Pancreas (tissue), 10 donors: ENCODE data around the gene U2AF2. TPM values are rescaled to one million over a fixed set of nuclear protein-coding genes. Genes with fewer than 3 reads are reported as not detected.

Source experiments
- ATAC-seq, 4 donors: fragments of 200-7000 bp; cut with Tn5 transposase; one replicate each; pipeline versions ENCODE4 v1.8.0 to v1.9.1; 2020; ENCODE audit warnings: mild to moderate bottlenecking in 4 of 4, moderate library complexity in 4 of 4
- DNase-seq, 6 donors: peaks; one replicate each; pipeline ENCODE4 v3.0.0-alpha.2; 2020
- FAIRE-seq: peaks from 2 replicates; lab custom pipeline; 2012; peaks lifted over from hg19 to GRCh38; lab: Jason Lieb, UNC
- H3K27ac ChIP-seq, 4 donors: fragments of 200-600 bp; sonication (generic); 1 replicate in 3 of 4; 2 replicates in 1 of 4; pipeline versions ENCODE4 v1.5.0 to v1.8.0; 2020
- H3K27me3 ChIP-seq, 4 donors: fragments of 200-600 bp; one replicate each; pipeline ENCODE4 v1.8.0; 2021
- H3K36me3 ChIP-seq, 3 donors: fragments of 200-600 bp; sonication (generic) in 1 of 3; one replicate each; pipeline versions ENCODE4 v1.5.0 to v1.8.0; 2020 to 2021
- H3K4me1 ChIP-seq, 3 donors: fragments of 200-600 bp; one replicate each; pipeline ENCODE4 v1.8.0; 2021
- H3K4me3 ChIP-seq, 4 donors: fragments of 200-600 bp; sonication (generic) in 2 of 4; one replicate each; pipeline versions ENCODE4 v1.5.0 to v1.8.0; 2020 to 2021
- H3K9me3 ChIP-seq, 4 donors: fragments of 200-600 bp; one replicate each; pipeline ENCODE4 v1.8.0; 2021
- CTCF ChIP-seq, 4 donors: fragments of 200-600 bp; sonication (generic) in 3 of 4; IDR thresholded peaks; one replicate each; pipeline versions ENCODE4 v1.5.0 to v1.8.0; 2021; ENCODE audit warnings: antibody characterized with exemption in 4 of 4
- WGBS, 2 donors: extraction: QIAGEN DNeasy Blood & Tissue Kit; methylation state at CpG; one replicate each; pipeline ENCODE4 v1.1.7; 2013; 5-methylcytosine and 5-hydroxymethylcytosine counted together
- intact Hi-C, 3 donors: fragments of 100-400 bp; cut with DNase I; formaldehyde crosslinking; loops; one replicate each; pipeline versions ENCODE4 v1.11.1 to v1.14.2; 2022
- polyA plus RNA-seq, 2 donors: library from polyadenylated mRNA; stranded (reverse); fragments of 200-250 nt; gene quantifications; one replicate each; pipeline ENCODE4 v1.2.3, GENCODE V29; 2013
- total RNA-seq, 6 donors: library from RNA; stranded (reverse); fragmentation: NEBNext Ultra II Directional in 4 of 6; extraction: Animal tissue kit (Norgen Biotek cat#: 25700) in 4 of 6; gene quantifications; one replicate each; pipeline versions ENCODE4 v1.2.1 to v1.2.4, GENCODE V29; 2021 to 2023
- donor health status: healthy with polysubstance abuse.
- donor health status: DM: no; HTN: no; CAD: no; lungs with moderate emphysema.
- donor health status: DM: no; HTN: no; CAD: no.
- donor health status: control.
- donor health status: control.
- donor health status: Bipolar disorder and iron deficiency.
- donor health status: DM: yes; HTN: yes; CAD: no.
- donor health status: DM: no; HTN: no; CAD: no.
- donor health status: DM: no; HTN: no; CAD: no.
- donor health status: DM: yes; HTN: yes; CAD: no.

The U2AF2 gene
- total and polyA plus RNA-seq, 8 donors, result 38.4 to 113 (median 62.4) TPM

DNA sequence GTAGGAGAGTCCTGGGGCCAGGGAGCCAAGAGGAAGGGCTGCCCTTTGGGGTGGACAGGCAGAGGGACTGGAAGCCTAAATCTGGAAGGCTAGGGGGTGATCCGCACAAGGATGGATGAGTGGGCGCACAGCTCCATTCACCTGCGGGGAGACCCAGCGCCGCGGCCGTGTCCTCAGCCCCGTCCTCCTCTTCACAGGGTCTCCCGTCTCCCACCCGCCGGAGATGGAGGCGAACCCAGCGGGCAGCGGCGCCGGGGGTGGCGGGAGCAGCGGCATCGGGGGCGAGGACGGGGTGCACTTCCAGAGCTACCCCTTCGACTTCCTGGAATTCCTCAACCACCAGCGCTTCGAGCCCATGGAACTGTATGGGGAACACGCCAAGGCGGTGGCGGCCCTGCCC is 41.4 kb upstream of the U2AF2 start:
- intact Hi-C loops, result no loop called here
- FAIRE-seq, result no peak
- Histone ChIP-seq H3K4me1 (no peaks in the 10 kb centered on the region), H3K36me3 (peaks cover 0 to 23% (median 0%) of the 10 kb centered on the region in 3 donors), H3K4me3 (no peak overlapping the region), H3K27me3 (no peaks in the 10 kb centered on the region), H3K9me3 (no peaks in the 10 kb centered on the region), H3K27ac (no peak overlapping the region)
- no peak for TF ChIP-seq CTCF (IDR thresholded peaks at IDR 0.05)
- DNase-seq, result peak in 1 of 6 donors; percentile 29
- no peak for ATAC-seq
- 92 to 93% methylated on average over 20 to 27 of the region's 27 CpGs for WGBS, 2 donors

- Histone ChIP-seq H3K27ac (no peak overlapping the region), H3K4me3 (no peak overlapping the region), H3K9me3 (no peaks in the 10 kb centered on the region), H3K27me3 (no peaks in the 10 kb centered on the region), H3K4me1 (no peaks in the 10 kb centered on the region), H3K36me3 (peaks cover 0 to 23% (median 0%) of the 10 kb centered on the region in 3 donors)
- intact Hi-C loops, result no loop called here
- no peak for ATAC-seq
- no peak for TF ChIP-seq CTCF (IDR thresholded peaks at IDR 0.05)
- no peak for FAIRE-seq
- 94% methylated on average over 69 to 75 of the region's 75 CpGs for WGBS, 2 donors
- DNase-seq, result peak in 2 of 6 donors; percentile 34 to 70
Observed at GRCh38 chr19:55613930-55614710, 40.7 kb upstream of the U2AF2 start.

GRCh38 chr19:55614711-55615542 is 39.9 kb upstream of the U2AF2 start:
- Histone ChIP-seq H3K27me3 (no peaks in the 10 kb centered on the region), H3K9me3 (no peaks in the 10 kb centered on the region), H3K27ac (no peak overlapping the region), H3K4me1 (no peaks in the 10 kb centered on the region), H3K4me3 (no peak overlapping the region), H3K36me3 (peaks cover 0 to 23% (median 0%) of the 10 kb centered on the region in 3 donors)
- WGBS, 2 donors, result 96 to 97% methylated on average over 88 to 98 of the region's 98 CpGs
- no peak for TF ChIP-seq CTCF (IDR thresholded peaks at IDR 0.05)
- intact Hi-C loops, result no loop called here
- no peak for DNase-seq
- no peak for ATAC-seq
- FAIRE-seq, result no peak

- H3K27ac ChIP-seq, result no peak overlapping the region
- no peaks in the 10 kb centered on the region for H3K27me3 ChIP-seq
- ATAC-seq (no peak), DNase-seq (no peak), FAIRE-seq (no peak)
- H3K4me3 ChIP-seq, result no peak overlapping the region
- TF ChIP-seq CTCF (IDR thresholded peaks at IDR 0.05), result no peak
- no peaks in the 10 kb centered on the region for H3K4me1 ChIP-seq
- intact Hi-C loops, result no loop called here
- 96 to 97% methylated on average over 87 to 88 of the region's 88 CpGs for WGBS, 2 donors
- no peaks in the 10 kb centered on the region for H3K9me3 ChIP-seq
- H3K36me3 ChIP-seq, result peaks cover 0 to 23% (median 0%) of the 10 kb centered on the region in 3 donors
Observed at GRCh38 chr19:55615543-55616394, 39.1 kb upstream of the U2AF2 start.
